GM10266 (cell line): ENCODE results near the gene FCRL1.
A peak's percentile ranks its signal among the peaks of the same experiment; 100 is the strongest.

Source experiments
- DNase-seq: peaks from one replicate; pipeline ENCODE4 v3.0.0; 2012; ENCODE audit errors: extremely low spot score
- CTCF ChIP-seq: IDR thresholded peaks from 2 replicates; pipeline ENCODE4 v1.5.1; 2012; ENCODE audit warnings: mild to moderate bottlenecking, low read depth; ENCODE audit not compliant: control insufficient read depth, insufficient read depth; ENCODE audit errors: missing control alignments

The FCRL1 gene

GRCh38 chr1:157776971-157777391 is 42.9 kb downstream of the FCRL1 start, which contains the start of gene FCRL2:
Gene FCRL2 (minus strand): TSS chr1:157777132. CDS start chr1:157777073, 59 bp downstream.
- no peak for DNase-seq

GRCh38 chr1:157775101-157775870 is 44.6 kb downstream of the FCRL1 start:
- DNase-seq = no peak
- no peak for TF ChIP-seq CTCF

More at GRCh38 chr1:157776971-157777391, 42.9 kb downstream of the FCRL1 start, which contains the start of gene FCRL2:
- no peak for TF ChIP-seq CTCF

GRCh38 chr1:157774412-157774811 is 45.5 kb downstream of the FCRL1 start:
- no peak for DNase-seq
- no peak for TF ChIP-seq CTCF

- peak; percentile 56 for TF ChIP-seq CTCF
- DNase-seq = peak; percentile 17
Observed at GRCh38 chr1:157773493-157774350, 46.2 kb downstream of the FCRL1 start.

- no peak for DNase-seq
- TF ChIP-seq CTCF = no peak
Observed at GRCh38 chr1:157771661-157772425, 48.1 kb downstream of the FCRL1 start.

- peak; percentile 54 for TF ChIP-seq CTCF
- no peak for DNase-seq
Observed at GRCh38 chr1:157770442-157771043, 49.4 kb downstream of the FCRL1 start.
